GM21367 (cell line): ENCODE measurements around the gene TBC1D3B.
"Not testable (repeated sequence)": the region's sequence is repeated elsewhere in the genome, so short reads cannot be mapped to it uniquely, and the experiment has no call there.

Experiments
- ATAC-seq: cut with Tn5 transposase; IDR thresholded peaks from one replicate; pipeline ENCODE4 v1.9.1; 2021; ENCODE audit not compliant: unreplicated experiment

TBC1D3B gene

GRCh38 chr17:36176536-36176935, at the start of gene TBC1D3B:
Gene TBC1D3B (minus strand): TSS chr17:36176636. CDS start chr17:36175050, 1,586 bp downstream.
- not testable (repeated sequence) for ATAC-seq

GRCh38 chr17:36222967-36223366, 46.5 kb upstream of the TBC1D3B start:
- not testable (repeated sequence) for ATAC-seq

DNA sequence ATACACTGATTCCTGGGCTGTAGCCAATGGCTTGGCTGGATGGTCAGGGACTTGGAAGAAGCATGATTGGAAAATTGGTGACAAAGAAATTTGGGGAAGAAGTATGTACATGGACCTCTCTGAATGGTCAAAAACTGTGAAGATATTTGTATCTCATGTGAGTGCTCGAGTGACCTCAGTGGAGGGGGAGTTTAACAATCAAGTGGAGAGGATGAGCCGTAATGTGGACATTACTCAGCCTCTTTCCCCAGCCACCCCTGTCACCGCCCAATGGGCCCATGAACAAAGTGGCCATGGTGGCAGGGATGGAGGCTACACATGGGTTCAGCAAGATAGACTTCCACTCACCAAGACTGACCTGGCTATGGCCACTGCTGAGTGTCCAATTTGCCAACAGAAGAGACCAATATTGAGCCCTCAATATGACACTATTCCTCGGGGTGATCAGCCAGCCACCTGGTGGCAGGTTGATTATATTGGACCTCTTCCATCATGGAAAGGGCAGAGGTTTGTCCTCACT, 45.2 kb upstream of the TBC1D3B start:
- not testable (repeated sequence) for ATAC-seq

GRCh38 chr17:36220737-36221580, 44.5 kb upstream of the TBC1D3B start:
- ATAC-seq: not testable (repeated sequence)

- ATAC-seq: not testable (repeated sequence)
These were observed 43.1 kb upstream of the TBC1D3B start for GRCh38 chr17:36219556-36219955.

GRCh38 chr17:36215406-36216308, 39.2 kb upstream of the TBC1D3B start:
- ATAC-seq: not testable (repeated sequence)

- ATAC-seq: no peak
These were observed 38.5 kb upstream of the TBC1D3B start for GRCh38 chr17:36214918-36215317.

- no peak for ATAC-seq
These were observed 37.3 kb upstream of the TBC1D3B start for GRCh38 chr17:36213695-36214094.

DNA sequence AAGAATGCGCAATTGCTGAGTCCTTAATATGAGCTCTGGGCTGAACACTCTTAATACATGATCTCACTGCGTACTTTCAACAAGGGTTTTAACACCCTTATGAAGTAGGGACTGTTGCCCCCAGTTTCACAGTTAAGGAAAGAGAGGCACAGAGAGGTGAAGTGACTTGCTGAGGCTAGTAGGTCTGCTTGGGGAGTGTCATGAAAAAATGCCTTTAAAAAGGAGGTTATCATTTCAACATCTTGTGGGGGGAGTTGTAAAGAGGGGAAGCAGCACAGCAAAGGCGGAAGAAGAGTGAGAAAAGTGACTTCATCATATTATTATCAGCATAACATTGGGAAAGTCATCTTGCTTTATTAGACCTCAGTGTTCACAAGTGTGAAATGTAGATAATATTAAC, 36.5 kb upstream of the TBC1D3B start:
- ATAC-seq: no peak

GRCh38 chr17:36212272-36212605, 35.8 kb upstream of the TBC1D3B start:
- ATAC-seq: no peak

DNA sequence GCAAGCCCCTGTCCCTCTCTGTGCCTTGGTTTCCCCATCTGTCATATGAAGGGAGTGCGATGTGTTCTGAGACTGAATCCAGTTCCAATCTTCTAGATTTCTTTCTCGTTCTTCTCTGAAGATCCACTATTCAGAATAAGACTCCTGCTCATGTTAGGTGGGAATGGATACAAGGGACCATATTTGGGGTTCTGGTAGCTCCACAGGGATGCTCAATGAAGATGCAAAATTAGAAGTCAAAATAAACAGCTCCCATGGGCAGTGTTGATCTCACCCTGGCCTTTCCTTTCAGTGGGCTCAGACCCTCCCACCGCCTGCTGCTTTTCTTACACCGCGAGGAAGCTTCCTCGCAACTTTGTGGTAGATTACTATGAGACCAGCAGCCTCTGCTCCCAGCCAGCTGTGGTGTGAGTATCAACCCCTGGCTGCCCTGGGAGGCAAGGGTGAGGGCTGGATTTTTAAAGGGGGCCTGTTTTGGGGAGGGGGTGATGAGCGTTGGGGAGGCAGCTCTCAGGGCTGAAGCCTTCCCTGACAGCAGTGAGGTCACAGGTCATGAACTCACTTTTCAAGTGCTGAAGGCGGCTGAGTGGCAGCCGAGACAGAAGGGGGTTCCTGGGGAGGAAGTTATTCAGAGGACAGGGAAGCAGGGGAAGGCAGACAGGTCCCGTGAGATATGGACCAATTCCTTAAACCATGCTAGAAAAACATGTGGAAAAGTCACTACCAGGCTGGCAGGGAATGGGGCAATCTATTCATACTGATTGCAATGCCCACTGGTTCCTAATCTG, 35.2 kb upstream of the TBC1D3B start:
- not testable (repeated sequence) for ATAC-seq

DNA sequence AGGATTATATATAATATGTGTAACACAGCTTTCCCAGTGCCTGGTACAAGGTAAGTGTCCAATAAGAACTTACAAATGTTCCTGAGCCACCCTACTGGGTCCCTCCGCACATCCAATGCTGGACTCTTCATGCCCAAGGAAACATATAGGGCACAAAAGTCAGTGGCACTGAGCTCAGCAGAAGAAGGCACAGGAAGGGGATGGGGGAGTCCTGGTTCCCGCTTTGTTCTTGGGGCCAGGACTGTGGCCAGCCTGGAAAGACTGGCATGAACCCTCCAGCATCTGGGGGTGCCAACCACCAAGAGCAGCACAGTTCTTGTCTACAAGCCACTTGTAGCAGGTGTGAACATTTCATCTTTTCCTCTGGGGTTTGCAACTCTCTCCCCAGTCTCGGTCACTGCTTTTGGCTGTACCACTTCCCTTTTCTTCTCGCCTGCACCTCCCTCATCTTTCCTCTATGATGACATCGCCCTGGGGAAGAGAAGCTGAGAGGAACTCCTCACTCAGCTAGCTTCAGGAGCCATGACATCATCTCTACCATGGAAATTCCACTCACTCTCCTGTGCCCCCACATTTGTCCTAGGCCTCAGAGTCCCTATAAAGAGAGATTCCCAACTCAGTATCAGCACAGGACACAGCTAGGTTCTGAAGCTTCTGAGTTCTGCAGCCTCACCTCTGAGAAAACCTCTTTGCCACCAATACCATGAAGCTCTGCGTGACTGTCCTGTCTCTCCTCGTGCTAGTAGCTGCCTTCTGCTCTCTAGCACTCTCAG, 34.2 kb upstream of the TBC1D3B start, which contains the start of gene CCL4L2:
Gene CCL4L2, plus strand, starts transcription at position 625 of the 773 bp plus-strand sequence.
- peak; percentile 51 for ATAC-seq

DNA sequence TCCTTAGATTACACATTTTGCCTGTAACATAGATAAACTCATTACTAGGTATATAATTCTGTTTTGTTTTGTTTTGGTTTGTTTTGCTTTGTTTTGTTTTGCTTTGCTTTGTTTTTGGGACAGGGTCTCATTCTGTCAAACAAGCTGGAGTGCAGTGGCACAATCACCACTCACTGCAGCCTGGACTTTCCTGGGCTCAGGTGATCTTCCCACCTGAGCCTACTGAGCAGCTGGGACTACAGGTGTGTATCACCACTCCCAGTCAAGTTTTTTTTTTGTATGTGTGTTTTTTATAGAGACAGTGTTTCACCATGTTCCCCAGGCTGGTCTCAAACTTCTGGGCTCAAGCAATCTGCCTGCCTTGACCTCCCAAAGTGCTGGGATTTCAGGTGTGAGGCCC, 33.1 kb upstream of the TBC1D3B start:
- ATAC-seq: no peak

GRCh38 chr17:36207383-36207782, 30.9 kb upstream of the TBC1D3B start:
- not testable (repeated sequence) for ATAC-seq

DNA sequence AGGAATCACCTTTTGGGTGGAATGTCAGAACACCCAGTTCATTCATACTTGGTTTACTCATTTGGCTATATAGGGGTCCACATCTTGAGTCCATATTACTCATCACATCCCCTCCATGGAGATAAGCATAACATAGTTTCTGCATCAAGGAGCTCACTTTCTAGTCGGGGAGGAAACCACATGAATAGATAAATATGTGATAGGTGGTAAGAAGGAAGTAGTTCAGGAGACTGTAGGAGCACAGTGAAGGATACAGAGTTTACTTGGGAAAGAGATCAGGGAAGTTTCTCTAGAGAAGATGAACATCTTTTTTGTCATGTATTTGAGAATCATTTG, 30.0 kb upstream of the TBC1D3B start:
- ATAC-seq: not testable (repeated sequence)

- no peak for ATAC-seq
These were observed 29.4 kb upstream of the TBC1D3B start for GRCh38 chr17:36205637-36206485.

DNA sequence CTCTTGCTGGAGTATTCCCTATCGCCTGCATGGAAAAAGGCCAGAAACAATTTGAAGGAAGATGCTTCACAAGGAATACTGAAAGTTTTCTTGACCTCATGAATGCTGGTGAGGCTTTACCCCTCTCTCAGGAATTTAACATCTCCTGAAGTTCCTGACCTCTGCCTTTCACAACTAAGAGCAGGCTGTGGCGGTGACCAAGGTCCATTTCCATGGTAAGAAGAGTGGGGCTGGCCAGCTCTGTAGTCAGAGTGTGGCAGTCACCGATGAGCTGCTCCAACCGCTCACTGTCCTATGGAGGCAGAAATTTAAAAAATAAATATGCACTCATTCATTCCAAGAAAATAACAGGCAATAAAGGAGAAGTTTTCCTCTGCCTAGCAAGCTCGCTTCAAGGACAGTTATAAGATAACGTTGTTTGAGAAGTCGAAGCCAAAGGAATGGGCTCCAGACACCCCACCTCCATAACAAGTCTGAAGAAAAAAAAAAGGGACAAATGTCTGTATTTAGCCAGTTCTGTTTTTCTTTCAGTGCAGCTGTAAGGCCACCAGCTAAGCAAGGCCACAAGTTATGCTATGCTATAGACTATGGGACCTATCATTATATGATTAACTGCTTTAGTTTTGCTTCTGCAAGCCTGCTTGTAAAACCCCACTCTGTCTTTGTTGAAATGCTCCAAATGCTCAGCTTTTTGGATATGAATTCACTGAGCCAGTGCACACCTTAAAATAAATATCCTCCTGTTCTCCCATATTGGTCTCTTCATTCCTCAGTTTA, 28.5 kb upstream of the TBC1D3B start:
- ATAC-seq: no peak

DNA sequence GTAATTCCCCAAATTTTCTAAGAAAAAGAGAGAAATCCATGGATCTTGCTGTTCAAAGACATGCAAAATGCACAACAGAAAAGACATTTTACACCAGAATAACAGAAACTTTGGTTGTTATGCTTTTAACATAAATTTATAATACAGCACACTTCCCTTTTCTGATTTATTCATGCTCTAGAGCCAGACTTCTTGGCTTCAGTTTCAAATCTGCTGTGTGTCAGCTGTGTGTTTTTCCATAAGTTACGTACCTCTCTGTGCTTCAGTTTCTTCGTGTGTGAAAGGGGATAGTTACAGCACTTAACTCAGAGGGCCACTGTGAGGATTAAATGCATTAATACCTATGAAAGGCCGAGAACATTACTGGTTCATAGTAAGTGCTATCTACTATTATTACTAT, 26.9 kb upstream of the TBC1D3B start:
- no peak for ATAC-seq
